SK-N-SH (cell line): ENCODE results near the gene SRRT. TPM values are rescaled to one million over a fixed set of nuclear protein-coding genes. Genes with fewer than 3 reads are reported as not detected.
A peak's percentile ranks its signal among the peaks of the same experiment; 100 is the strongest.

Experiments used
- CTCF ChIA-PET: fragments of 300-600, 350-600 bp; formaldehyde crosslinking; extraction: SDS; loops from one replicate; lab custom pipeline; 2021; lab: Yijun Ruan, JAX
- POLR2A ChIA-PET: fragments of 350-600 bp; sonication (Branson Sonifier 250); formaldehyde crosslinking; extraction: SDS; loops from one replicate; lab custom pipeline; 2020; ENCODE audit warnings: antibody characterized with exemption, inconsistent platforms; lab: Yijun Ruan, JAX
- DNase-seq: peaks from one replicate; pipeline ENCODE4 v3.0.0; 2012
- H2AFZ ChIP-seq: fragments of 200-600 bp; sonication (generic); 2 replicates; pipeline ENCODE4 v1.8.1; 2016; ENCODE audit warnings: antibody characterized with exemption, mild to moderate bottlenecking, low read depth
- H3F3A ChIP-seq: fragments of 200-600 bp; sonication (generic); replicated peaks from 2 replicates; pipeline ENCODE3; 2016; ENCODE audit warnings: antibody characterized with exemption, mild to moderate bottlenecking; ENCODE audit not compliant: insufficient read depth
- H3K27ac ChIP-seq, 2 experiments: fragments of 200-500 bp in 1 of 2; fragments of 200-600 bp in 1 of 2; sonication (Bioruptor generic) in 1 of 2; sonication (generic), shearing (Covaris generic) in 1 of 2; 2 replicates each; pipeline versions ENCODE4 v1.5.1 to v1.6.1; 2014 to 2016; ENCODE audit warnings: low read depth in 2 of 2, inconsistent platforms in 1 of 2, low read length in 1 of 2, mild to moderate bottlenecking in 1 of 2, mixed read lengths in 1 of 2
- H3K27me3 ChIP-seq: fragments of 200-600 bp; sonication (generic), shearing (Covaris generic); 2 replicates; pipeline ENCODE4 v1.6.1; 2016; ENCODE audit warnings: mixed run types; ENCODE audit not compliant: insufficient read depth
- H3K36me3 ChIP-seq, 2 experiments: fragments of 200-500 bp in 1 of 2; fragments of 200-600 bp in 1 of 2; sonication (Bioruptor generic) in 1 of 2; sonication (generic) in 1 of 2; replicated peaks in 1 of 2; 2 replicates each; pipeline versions ENCODE3 to v1.5.1; 2014 to 2016; ENCODE audit warnings: low read length in 1 of 2, mild to moderate bottlenecking in 1 of 2; ENCODE audit not compliant: insufficient read depth in 2 of 2, control insufficient read depth in 1 of 2
- H3K4me1 ChIP-seq, 2 experiments: fragments of 200-500 bp in 1 of 2; fragments of 200-600 bp in 1 of 2; sonication (Bioruptor generic) in 1 of 2; sonication (generic), shearing (Covaris generic) in 1 of 2; 2 replicates each; pipeline versions ENCODE4 v1.5.1 to v1.6.1; 2014 to 2016; ENCODE audit warnings: low read depth in 1 of 2, low read length in 1 of 2, mixed run types in 1 of 2; ENCODE audit not compliant: insufficient read depth in 2 of 2, control insufficient read depth in 1 of 2
- H3K4me2 ChIP-seq: fragments of 200-600 bp; sonication (generic), shearing (Covaris generic); 2 replicates; pipeline ENCODE4 v1.6.1; 2017; ENCODE audit warnings: mixed run types
- H3K4me3 ChIP-seq, 2 experiments: fragments of 200-500 bp in 1 of 2; fragments of 200-600 bp in 1 of 2; sonication (Bioruptor generic) in 1 of 2; sonication (generic), shearing (Covaris generic) in 1 of 2; 2 replicates each; pipeline versions ENCODE4 v1.5.1 to v1.8.1; 2014 to 2016; ENCODE audit warnings: low read depth in 2 of 2, inconsistent platforms in 1 of 2, low read length in 1 of 2, mild to moderate bottlenecking in 1 of 2, mixed read lengths in 1 of 2, moderate library complexity in 1 of 2
- H3K79me2 ChIP-seq: fragments of 200-600 bp; sonication (generic); 2 replicates; pipeline ENCODE4 v1.8.1; 2017; ENCODE audit warnings: mild to moderate bottlenecking; ENCODE audit not compliant: insufficient read depth
- H3K9ac ChIP-seq: fragments of 200-600 bp; sonication (generic); 2 replicates; pipeline ENCODE4 v1.6.1; 2017; ENCODE audit warnings: mixed run types
- H3K9me2 ChIP-seq: fragments of 200-600 bp; sonication (generic); 2 replicates; pipeline ENCODE4 v1.6.1; 2017; ENCODE audit warnings: mixed run types
- H3K9me3 ChIP-seq: fragments of 200-600 bp; sonication (generic); 2 replicates; pipeline ENCODE4 v1.6.1; 2017; ENCODE audit warnings: mixed run types, mild to moderate bottlenecking, moderate library complexity
- H4K20me1 ChIP-seq: fragments of 200-600 bp; sonication (generic); 2 replicates; pipeline ENCODE4 v1.6.1; 2017; ENCODE audit warnings: mild to moderate bottlenecking, mixed run types; ENCODE audit not compliant: insufficient read depth
- ELF1 ChIP-seq: IDR thresholded peaks from 2 replicates; pipeline ENCODE4 v1.4.0; 2012
- EP300 ChIP-seq, 2 experiments: IDR thresholded peaks; 2 replicates each; pipeline versions ENCODE4 v1.4.0 to v1.6.1; 2012; ENCODE audit warnings: borderline replicate concordance in 1 of 2, low read depth in 1 of 2, low read length in 1 of 2
- EZH2phosphoT487 ChIP-seq: fragments of 200-600 bp; sonication (generic); IDR thresholded peaks from 2 replicates; pipeline ENCODE4 v1.6.1; 2017; ENCODE audit warnings: low read depth, mixed run types, mild to moderate bottlenecking, antibody characterized with exemption, moderate library complexity, borderline replicate concordance
- FOSL2 ChIP-seq: IDR thresholded peaks from 2 replicates; pipeline ENCODE4 v1.4.0; 2012; ENCODE audit warnings: low read depth, mild to moderate bottlenecking, moderate library complexity, borderline replicate concordance
- FOXM1 ChIP-seq: IDR thresholded peaks from 2 replicates; pipeline ENCODE4 v1.4.0; 2012; ENCODE audit warnings: low read depth, mild to moderate bottlenecking
- GABPA ChIP-seq: IDR thresholded peaks from 2 replicates; pipeline ENCODE4 v1.4.0; 2012; ENCODE audit warnings: low read depth, mild to moderate bottlenecking
- JUND ChIP-seq: IDR thresholded peaks from 2 replicates; pipeline ENCODE4 v1.4.0; 2012
- MEF2A ChIP-seq: IDR thresholded peaks from 2 replicates; pipeline ENCODE4 v1.4.0; 2012; ENCODE audit warnings: low read depth, borderline replicate concordance
- PBX3 ChIP-seq: IDR thresholded peaks from 2 replicates; pipeline ENCODE4; 2012
- TAF1 ChIP-seq: IDR thresholded peaks from 2 replicates; pipeline ENCODE4 v1.6.1; 2012; ENCODE audit warnings: low read depth, mild to moderate bottlenecking, low read length, moderate library complexity, borderline replicate concordance
- TEAD4 ChIP-seq: IDR thresholded peaks from 2 replicates; pipeline ENCODE4 v1.4.0; 2012; ENCODE audit warnings: mild to moderate bottlenecking, borderline replicate concordance; ENCODE audit not compliant: insufficient read depth
- YY1 ChIP-seq: IDR thresholded peaks from 2 replicates; pipeline ENCODE4 v1.4.0; 2012; ENCODE audit warnings: low read depth, mild to moderate bottlenecking
- WGBS: methylation state at CpG from one replicate; pipeline ENCODE4 v1.1.6; 2017; ENCODE audit warnings: low lambda C conversion rate; 5-methylcytosine and 5-hydroxymethylcytosine counted together
- polyA plus RNA-seq, 3 experiments: library from polyadenylated mRNA; depleted of rRNA; stranded (reverse); fragments of >200 nt; gene quantifications; 2 replicates each; pipeline ENCODE4 v1.2.3, GENCODE V29; 2012
- TF ChIP-seq, protein P1 (sequence below): fragments of 200-600 bp; sonication (generic); IDR thresholded peaks from 2 replicates; pipeline ENCODE4 v1.6.1; 2017; ENCODE audit warnings: antibody characterized with exemption, mild to moderate bottlenecking, moderate library complexity
- TF ChIP-seq, protein P2 (sequence below): IDR thresholded peaks from 2 replicates; pipeline ENCODE4 v1.4.0; 2012; ENCODE audit warnings: low read depth
- TF ChIP-seq, protein P3 (sequence below): IDR thresholded peaks from 2 replicates; pipeline ENCODE4 v1.4.0; 2012; ENCODE audit warnings: low read depth, borderline replicate concordance

The SRRT gene
- polyA plus RNA-seq, 1 of the 3 experiments (the other 2 are of a cell fraction), result 92.7 TPM

DNA sequence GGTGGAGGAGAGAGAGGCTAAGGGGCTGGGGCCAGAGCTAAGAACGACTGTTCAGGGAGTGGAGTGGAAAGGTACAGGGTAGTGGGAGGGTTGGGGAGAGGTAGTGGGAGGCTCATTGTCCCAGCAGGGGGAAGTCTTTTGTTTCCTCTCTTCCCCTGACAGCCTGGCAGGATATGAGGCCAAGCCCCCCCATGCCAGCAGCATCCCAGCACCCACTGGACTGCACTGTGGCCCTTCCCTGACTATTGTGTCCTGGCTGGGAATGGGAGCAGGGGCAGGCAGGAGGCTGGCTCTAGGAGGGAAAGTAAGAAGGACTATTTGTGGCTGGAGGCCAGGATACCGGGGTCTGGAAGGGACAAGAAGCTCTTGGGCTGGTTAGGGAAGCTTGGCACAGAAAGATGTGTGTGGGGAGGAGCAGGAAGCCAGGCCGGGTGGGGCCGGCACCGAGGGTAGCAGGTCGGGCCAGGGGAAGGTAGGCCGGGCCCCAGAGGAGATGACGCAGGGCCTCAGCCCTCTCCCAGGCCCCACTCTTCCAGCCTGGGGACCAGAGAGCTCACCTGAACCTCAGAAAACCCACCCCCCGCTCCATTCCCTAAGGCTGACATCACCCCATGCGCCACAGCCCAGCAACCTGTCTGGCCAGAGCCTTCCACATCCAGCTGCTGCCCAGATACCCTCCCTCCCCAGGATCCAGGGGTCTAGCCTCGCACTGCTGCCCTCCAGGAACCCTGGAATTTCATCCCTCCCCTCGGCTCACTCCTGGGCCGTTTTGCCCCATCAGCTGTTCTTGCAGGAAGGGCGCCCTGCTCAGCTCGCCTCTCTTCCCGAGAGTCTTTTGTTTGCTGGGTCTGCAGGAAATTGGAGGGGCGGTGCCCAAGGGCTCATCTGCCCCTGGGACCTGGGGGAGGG is 38.7 kb upstream of the SRRT start (continued):
- TF ChIP-seq, protein P1, sequence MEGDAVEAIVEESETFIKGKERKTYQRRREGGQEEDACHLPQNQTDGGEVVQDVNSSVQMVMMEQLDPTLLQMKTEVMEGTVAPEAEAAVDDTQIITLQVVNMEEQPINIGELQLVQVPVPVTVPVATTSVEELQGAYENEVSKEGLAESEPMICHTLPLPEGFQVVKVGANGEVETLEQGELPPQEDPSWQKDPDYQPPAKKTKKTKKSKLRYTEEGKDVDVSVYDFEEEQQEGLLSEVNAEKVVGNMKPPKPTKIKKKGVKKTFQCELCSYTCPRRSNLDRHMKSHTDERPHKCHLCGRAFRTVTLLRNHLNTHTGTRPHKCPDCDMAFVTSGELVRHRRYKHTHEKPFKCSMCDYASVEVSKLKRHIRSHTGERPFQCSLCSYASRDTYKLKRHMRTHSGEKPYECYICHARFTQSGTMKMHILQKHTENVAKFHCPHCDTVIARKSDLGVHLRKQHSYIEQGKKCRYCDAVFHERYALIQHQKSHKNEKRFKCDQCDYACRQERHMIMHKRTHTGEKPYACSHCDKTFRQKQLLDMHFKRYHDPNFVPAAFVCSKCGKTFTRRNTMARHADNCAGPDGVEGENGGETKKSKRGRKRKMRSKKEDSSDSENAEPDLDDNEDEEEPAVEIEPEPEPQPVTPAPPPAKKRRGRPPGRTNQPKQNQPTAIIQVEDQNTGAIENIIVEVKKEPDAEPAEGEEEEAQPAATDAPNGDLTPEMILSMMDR, result no peak
- TF ChIP-seq, protein P2, sequence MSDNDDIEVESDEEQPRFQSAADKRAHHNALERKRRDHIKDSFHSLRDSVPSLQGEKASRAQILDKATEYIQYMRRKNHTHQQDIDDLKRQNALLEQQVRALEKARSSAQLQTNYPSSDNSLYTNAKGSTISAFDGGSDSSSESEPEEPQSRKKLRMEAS, result no peak
- TF ChIP-seq TAF1, result no peak

GRCh38 chr7:100836812-100837098 is 38.1 kb upstream of the SRRT start:
- Histone ChIP-seq H3K4me2 (no peak overlapping the region), H3K9ac (0 out of 2 replicates have a peak overlapping the region, but pooled peaks have one; percentile 7), H3K9me2 (no peaks in the 10 kb centered on the region), H2AFZ (peak overlapping the region; percentile 64; the same call in 1 of the 2 replicates), H3F3A (no peaks in the 10 kb centered on the region), H3K4me1 (no peaks in the 10 kb centered on the region), H3K9me3 (no peaks in the 10 kb centered on the region), H3K27me3 (no peaks in the 10 kb centered on the region), H3K4me3 (no peak overlapping the region), H4K20me1 (no peaks in the 10 kb centered on the region), H3K79me2 (no peaks in the 10 kb centered on the region), H3K36me3 (no peaks in the 10 kb centered on the region), H3K27ac (no peak overlapping the region)
- CTCF ChIA-PET, result interaction anchor here (1.3 to 17.1 kb wide), 3 partner anchors 15 to 36 kb away, joined by 3 to 220 read pairs (median 22); partner anchors contain the start of gene SLC12A9
- 87% methylated on average over 6 of the region's 6 CpGs for WGBS
- POLR2A ChIA-PET, result no interaction called here
- TF ChIP-seq, protein P3, sequence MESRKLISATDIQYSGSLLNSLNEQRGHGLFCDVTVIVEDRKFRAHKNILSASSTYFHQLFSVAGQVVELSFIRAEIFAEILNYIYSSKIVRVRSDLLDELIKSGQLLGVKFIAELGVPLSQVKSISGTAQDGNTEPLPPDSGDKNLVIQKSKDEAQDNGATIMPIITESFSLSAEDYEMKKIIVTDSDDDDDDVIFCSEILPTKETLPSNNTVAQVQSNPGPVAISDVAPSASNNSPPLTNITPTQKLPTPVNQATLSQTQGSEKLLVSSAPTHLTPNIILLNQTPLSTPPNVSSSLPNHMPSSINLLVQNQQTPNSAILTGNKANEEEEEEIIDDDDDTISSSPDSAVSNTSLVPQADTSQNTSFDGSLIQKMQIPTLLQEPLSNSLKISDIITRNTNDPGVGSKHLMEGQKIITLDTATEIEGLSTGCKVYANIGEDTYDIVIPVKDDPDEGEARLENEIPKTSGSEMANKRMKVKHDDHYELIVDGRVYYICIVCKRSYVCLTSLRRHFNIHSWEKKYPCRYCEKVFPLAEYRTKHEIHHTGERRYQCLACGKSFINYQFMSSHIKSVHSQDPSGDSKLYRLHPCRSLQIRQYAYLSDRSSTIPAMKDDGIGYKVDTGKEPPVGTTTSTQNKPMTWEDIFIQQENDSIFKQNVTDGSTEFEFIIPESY, result no peak
- TF ChIP-seq EP300 (IDR thresholded peaks at IDR 0.05; ENCODE audit: borderline replicate concordance in 1 of 2, low read depth in 1 of 2, low read length in 1 of 2), result no peak
- DNase-seq, result no peak

GRCh38 chr7:100837099-100837836 is 37.6 kb upstream of the SRRT start:
- Histone ChIP-seq H3K27ac (no peak overlapping the region; a peak in 1 of 4 replicates), H3F3A (no peaks in the 10 kb centered on the region), H3K4me3 (no peak overlapping the region), H3K4me2 (no peak overlapping the region), H3K4me1 (no peaks in the 10 kb centered on the region), H3K79me2 (no peaks in the 10 kb centered on the region), H2AFZ (peak overlapping the region; percentile 64; the same call in 1 of the 2 replicates), H3K27me3 (no peaks in the 10 kb centered on the region), H3K36me3 (no peaks in the 10 kb centered on the region), H3K9me3 (no peaks in the 10 kb centered on the region), H4K20me1 (no peaks in the 10 kb centered on the region), H3K9ac (peak overlapping the region; percentile 7; the same call in 1 of the 2 replicates), H3K9me2 (no peaks in the 10 kb centered on the region)
- peak; percentile 81 for DNase-seq
- POLR2A ChIA-PET, result no interaction called here
- 62% methylated on average over 37 of the region's 37 CpGs for WGBS
- CTCF ChIA-PET, result interaction anchor here (1.0 to 2.7 kb wide), 3 partner anchors 9 to 38 kb away, joined by 3 to 22 read pairs (median 4); partner anchors contain the start of gene SLC12A9
- TF ChIP-seq MEF2A, result no peak
- TF ChIP-seq FOXM1, result no peak
- 0 out of 2 replicates have a peak, but pooled peaks have one; percentile 26 for TF ChIP-seq GABPA
- TF ChIP-seq, protein P2, result peak; percentile 82
- TF ChIP-seq JUND, result no peak
- no peak for TF ChIP-seq PBX3
- peak; percentile 96 for TF ChIP-seq YY1
- TF ChIP-seq EZH2phosphoT487, result no peak
- no peak for TF ChIP-seq FOSL2
- 0 out of 2 replicates have a peak, but pooled peaks have one; percentile 29 for TF ChIP-seq ELF1
- no peak for TF ChIP-seq TEAD4
